IPS DF 4.7 (cell line): ENCODE results near the gene LRRC4C.
"Not testable (repeated sequence)": the region's sequence is repeated elsewhere in the genome, so short reads cannot be mapped to it uniquely, and the experiment has no call there.

Source experiments
- DNase-seq: peaks from one replicate; pipeline ENCODE4 v3.0.0-alpha.2; 2013; ENCODE audit warnings: low spot score; ENCODE audit errors: extremely low read depth

Gene LRRC4C

DNA sequence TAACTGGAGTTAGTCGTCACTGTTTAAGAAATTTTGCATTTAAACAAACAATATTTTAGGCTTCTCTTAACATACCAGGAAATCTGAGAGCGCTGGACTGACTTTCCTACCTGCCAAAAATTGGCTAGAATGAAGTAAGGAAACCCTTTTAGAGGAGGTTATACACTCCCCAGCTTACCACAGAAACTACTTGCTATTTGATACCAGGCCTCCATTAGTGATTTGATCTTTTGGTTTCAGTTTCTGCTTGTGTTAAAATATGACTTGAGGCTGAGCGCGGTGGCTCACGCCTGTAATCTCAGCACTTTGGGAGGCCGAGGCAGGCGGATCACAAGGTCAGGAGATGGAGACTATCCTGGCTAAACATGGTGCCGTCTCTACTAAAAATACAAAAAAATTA lies 419.9 kb downstream of the LRRC4C start:
- DNase-seq = no peak

DNA sequence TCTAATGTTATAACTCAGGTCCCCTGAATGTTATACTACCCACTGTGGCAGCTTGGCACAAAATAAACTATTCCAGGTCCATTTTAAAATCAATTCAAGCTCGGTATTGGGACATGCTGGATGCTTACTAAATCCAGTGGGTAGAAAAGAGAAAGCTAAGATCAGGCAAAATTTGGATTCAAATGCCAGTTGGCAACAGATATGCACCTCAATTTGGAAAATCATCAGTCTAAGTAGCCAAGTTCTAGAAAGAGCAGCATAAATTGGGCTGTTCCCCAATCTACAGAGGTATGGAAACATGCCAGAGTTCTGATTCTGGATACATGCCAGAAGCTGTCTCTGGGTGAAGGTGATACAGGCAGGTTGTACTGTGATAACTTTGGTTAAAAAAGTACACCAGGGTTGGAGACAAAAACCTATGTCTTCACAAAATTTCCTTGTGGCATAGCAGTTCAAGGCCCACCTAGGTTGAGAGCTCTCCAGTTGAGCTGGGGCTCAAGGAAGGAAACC lies 427.8 kb downstream of the LRRC4C start:
- DNase-seq = no peak

DNA sequence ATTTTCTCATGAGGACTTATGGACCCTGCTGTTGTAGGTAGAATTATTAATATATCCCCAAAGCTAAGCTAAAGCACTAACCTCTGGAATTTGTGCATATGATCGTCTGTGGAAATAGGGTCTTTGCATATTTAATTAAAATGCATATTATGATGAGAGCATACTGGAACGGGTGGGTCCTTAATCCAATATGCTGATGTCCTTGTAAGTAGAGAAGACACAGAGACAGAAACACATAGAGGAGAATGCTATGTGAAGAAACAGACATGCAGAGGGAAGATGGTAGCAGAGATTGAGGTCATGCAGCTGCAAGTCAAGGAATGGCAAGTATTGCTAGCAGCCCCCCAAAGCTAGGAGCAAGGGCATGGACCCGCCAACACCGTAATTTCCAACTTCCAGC lies 439.2 kb downstream of the LRRC4C start:
- no peak for DNase-seq

DNA sequence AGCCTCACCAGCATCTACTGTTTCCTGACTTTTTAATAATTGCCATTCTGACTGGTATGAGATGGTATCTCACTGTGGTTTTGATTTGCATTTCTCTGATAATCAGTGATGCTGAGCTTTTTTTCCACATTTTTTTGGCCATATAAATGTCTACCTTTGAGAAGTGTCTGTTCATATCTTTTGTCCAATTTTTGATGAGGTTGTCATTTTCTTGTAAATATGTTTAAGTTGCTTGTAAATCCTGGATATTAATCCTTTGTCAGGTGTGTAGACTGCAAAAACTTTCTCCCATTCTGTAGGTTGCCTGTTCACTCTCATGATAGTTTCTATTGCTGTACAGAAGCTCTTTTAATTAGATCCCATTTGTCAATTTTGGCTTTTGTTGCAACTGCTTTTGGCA lies 439.8 kb downstream of the LRRC4C start:
- DNase-seq = not testable (repeated sequence)

DNA sequence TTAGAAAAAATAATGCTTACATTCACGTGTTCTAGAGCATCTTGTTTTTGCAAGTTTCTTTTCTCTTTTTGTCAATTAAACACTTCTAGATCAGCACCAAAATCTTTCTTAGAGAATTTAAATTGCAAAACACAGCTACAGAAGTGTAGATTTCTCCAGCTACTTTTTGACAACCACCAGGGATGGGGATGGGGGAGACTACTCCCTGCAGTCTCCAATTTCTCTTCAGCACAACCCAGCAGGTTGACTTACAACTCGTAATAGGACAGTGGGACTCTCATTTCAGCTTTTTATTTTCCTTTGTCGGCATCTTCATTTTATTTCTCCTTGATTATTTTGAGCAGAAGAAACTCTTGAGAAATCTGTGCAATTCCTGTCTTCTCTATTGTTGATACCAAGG lies 441.2 kb downstream of the LRRC4C start:
- DNase-seq = peak; percentile 7

DNA sequence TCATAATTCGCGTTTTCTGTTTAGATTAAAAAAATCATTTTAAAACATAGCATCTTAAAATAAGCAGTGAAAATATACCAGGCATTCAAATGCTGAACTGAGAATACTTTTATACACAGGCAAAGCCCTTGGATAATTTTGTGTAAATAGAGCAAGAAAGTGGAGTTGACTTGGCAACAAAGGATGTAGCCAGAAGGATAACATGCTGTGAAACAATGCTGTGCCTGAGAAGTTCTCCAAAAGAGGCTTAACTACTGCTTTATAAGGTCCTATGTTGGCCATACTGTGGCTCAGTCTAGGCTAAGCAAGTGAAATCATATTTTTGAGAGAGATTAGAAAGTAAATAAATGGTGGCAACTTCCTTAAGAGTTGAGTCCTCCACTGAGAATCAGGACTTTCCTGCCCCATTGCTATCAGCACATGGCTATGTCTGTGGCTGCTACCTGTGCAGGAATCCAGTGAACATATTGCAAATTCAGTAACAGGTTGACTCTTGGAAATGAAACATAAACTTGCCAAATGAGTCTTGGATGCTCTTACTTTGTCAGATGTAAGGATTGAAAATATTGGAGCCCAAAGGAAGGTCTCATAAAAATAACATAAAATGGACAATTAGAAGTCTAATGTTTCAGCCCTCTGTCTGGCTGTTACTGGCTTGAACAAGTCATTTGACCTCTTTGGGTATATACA lies 448.9 kb downstream of the LRRC4C start:
- no peak for DNase-seq

DNA sequence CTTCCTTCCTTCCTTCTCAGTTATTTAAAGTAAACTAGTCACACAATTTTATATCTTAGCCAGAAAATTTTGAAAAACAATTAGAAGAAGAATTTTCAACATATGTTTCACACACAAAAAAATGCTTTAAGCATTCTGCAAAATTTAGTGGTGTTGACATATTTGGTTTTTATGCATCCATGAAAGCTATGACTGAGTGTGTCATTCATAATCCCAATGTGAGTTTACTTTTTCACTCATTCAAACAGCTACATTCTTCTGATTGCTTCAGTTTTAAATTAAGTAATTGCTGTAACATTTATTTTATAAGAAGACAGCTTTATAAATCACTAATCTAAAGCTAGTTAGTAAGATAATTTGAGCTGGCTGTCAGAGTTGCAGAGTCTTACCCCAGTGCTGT lies 453.5 kb downstream of the LRRC4C start:
- DNase-seq = no peak

DNA sequence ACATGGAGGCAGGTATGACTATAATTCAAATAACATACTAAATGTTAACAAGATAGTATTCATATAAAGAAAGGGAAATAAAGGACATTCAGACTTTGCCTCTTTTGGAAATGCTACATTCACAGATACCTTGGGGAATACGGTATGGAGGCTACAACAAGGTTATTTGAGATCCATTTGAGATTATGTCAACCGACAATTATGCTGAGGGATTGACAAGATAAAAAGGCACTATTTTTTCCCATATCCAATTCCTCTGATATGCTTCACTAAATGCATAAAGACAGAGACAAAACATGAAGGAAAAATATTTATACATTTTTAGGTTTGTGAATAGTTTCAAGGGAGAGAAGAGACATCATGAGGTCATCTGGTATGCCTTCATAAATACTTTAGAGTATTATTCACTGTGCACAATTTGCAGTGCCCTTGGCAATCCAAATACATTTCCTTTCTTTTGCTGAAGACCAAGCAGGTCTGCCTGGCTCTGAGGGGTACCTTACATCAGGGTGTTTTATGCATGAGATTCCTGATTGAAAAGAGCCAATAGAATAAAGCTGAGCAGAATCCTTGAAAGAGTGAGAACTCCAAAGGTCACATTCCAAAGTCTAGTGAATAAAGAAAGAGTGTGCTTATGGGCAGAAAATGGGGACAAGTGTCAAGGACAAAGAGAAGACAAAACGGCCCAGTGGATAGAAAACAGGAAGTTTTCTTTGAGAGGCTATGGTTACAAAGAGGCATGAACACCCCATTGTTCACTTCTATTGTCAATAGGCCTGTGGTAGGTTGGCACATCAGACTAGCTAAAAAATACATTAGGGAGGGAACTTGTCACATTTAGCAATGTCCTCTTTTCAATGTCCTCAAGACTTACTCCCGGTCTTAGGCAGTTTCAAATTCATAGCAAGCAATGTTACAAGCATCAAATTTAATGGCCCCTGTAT lies 455.8 kb downstream of the LRRC4C start:
- DNase-seq = no peak

DNA sequence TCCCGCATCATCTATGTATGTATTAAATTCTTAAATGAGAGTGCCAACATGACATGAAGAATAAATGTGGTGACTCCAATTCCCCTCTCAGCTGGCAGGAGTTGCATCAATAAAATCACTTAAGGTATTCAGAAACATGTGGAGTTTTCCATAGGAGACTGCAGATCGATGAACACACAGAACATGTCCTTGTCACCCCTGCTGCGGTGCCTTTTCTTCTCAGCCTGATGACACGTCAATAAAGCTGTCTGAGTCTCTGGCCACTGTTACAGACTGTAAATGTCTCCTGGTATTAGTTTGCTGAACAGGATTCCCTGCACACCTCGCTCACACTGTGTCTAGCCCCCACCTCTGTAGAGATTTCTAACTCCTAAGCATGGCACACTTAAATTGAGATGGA lies 460.5 kb downstream of the LRRC4C start:
- DNase-seq = no peak

DNA sequence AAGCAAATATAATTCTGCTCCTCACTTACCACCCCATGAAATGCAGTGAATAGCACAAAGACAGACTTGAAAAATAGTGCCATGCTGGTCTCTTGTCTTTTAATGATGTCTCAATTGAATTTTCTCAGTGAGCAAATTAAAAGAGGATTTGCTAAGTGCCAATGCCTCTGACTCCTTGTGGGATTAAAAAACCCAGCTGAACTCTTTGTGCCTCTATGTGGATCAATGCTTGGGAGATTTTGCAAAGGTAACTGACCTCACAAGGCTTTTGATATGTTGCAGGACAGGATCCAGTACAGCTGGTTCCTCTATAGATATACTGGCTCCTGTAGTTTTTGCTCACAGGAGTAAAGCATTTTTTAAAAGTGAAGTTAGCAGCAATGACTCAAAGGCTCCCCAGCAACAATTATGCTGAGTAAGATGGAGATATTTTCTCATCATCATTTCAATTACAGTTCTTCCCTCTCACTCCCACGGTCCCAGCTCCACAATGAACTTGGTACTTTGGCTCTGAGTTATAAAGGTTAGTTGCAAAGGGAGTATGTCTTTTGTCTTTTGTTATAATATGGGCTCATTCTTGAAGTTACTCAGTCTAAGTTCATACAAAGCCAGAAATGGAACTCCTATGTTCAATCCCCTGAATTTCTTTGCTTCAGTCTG lies 471.5 kb downstream of the LRRC4C start:
- no peak for DNase-seq

DNA sequence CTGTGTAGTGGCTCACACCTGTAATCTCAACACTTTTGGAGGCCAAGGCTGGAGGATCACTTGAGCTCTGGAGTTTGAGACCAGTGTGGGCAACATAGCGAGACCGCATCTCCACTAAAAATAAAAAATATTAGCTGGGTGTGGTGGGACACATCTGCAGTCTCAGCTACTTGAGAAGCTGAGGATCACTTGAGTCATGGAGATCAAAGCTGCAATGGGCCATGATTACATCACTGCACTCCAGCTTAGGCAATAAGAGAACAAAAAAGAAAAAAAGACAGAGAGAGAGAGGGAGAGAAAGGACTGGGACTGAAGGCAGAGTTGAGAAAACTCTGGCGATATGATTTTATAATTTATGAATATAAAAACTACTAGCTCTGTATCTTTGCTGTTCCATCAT lies 473.1 kb downstream of the LRRC4C start:
- no peak for DNase-seq

DNA sequence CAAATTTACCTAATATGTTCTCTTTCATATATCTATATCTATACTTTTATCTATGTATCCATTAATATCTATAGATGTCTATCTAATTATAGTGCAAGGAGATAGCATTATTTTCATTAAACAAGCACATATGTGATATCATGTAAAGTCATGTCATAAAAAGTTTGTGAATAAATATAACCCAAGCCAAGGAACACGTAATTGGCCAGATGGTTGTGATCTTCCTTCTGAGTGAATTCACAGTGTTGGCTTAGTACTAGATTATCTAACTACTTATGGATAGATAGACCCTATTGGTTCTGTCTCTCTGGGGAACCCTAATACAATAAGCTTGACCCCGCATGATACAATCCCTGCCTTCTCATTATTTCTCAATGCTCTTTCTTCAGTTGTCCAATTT lies 484.4 kb downstream of the LRRC4C start:
- no peak for DNase-seq

DNA sequence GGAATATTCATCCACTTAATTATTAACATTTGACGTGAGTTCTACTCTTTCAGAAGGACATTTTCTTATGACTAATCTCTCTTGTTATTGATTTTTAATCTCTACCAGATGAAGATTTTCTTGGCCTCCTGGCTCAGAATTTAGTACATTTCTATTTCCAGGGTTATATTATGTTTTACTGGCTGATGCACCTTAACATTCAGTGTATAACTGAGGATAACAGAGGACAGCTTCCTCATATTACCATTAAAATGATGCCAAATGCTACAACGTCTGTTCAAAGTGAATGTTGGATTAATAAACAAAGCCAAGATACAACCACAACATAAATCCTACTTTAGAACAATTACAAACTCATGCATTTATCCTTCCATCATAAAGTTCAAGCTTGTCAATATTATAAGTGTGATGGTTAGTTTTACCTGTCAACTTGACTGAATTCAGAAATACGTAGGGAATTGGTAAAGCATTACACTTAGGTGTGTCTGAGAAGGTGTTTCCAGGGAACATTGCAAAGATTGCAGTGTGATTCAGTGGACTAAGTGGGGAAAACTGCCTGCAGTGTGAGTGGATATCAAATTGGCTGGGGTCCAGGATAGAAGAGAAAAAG lies 485.2 kb downstream of the LRRC4C start:
- no peak for DNase-seq

DNA sequence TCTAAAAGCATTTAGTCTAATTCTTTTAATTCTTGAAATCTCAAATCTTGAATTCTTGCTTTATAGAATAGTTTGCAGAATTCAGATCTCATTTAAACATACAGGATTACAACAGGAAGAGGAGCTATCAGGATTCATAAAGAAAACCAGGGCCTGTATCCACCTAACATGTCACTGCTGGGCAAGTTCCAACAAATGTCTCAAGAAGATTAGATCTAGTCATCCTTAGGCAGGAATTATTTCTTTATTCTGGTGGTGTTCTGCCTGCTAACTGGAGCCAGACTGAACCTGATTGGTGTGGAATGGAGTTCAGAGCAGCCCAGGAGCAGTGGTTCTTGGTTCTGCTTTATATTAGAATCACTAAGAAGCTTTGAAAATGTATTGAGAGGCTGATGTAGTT lies 500.7 kb downstream of the LRRC4C start:
- no peak for DNase-seq

DNA sequence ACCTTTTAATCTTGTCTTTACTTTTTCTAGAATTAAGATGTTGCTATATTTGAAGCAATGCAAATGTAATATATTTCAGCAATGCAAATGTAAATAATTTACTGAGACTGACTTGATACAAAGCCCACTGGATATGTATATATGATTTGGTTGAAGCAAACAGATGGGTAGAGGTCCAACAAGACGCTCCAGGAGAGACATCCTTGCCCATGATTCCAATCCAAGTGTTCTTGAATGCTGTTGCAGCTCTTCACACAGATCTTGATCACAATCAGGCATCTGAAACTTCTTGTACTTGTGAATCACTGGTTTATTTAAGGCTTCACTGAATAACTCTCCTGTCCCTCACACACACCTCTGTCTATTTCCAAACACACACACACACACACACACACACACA lies 507.0 kb downstream of the LRRC4C start:
- DNase-seq = no peak

DNA sequence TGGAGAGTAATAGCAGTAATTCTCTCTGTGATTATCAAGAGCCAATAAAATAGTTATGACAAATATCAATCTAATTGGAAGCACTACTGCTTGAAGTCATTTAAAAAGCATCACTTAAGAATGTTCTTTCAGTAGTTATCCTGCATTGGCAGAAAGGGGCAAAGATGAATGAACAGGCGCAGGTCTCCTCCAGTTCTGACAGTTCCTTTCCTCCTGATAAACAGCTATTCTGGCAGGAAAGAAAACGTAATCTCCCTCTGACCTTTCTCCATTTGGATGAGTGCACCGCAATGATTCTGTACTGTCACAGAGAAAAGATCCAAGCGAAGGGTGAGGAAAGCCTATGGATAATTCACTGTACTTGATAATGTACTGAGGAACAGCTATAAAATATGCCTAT lies 521.5 kb downstream of the LRRC4C start:
- DNase-seq = no peak

DNA sequence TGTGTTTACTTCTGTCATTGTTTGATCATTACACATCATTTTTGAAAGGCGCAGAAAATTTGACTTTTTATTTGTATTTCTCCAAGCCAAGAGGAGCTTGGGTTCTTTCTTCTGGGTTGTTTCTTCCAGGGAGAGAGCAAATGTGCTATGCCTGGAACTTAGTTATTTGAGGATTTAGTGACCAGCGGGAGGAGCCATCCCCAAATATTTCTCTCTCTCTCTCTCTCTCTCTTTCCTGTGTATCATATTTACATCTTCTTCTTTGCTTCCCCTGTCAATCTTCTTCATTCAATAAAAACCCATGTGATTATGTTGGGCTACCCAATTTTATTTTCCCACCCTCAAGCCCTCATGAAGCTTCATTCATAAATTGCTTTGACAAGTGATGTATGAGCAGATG lies 534.5 kb downstream of the LRRC4C start:
- no peak for DNase-seq

DNA sequence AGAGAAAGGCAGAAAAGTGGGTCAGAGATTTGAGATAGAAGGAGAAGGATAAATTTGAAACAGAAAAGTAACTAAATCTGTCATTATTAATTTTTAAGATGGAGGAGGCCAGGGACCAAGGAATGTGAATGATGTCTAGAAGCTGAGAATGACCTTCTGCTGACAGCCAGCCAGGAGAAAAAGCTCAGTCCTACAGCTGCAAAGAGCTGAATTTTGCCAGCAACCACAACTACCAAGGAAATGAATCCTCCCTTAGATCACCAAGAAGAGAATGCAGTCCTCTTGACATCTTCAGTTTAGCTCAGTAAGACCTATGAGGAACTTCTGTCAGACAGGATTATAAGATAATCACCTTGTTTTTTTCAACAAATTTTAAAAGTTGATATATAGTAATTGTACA lies 538.2 kb downstream of the LRRC4C start:
- DNase-seq = no peak

DNA sequence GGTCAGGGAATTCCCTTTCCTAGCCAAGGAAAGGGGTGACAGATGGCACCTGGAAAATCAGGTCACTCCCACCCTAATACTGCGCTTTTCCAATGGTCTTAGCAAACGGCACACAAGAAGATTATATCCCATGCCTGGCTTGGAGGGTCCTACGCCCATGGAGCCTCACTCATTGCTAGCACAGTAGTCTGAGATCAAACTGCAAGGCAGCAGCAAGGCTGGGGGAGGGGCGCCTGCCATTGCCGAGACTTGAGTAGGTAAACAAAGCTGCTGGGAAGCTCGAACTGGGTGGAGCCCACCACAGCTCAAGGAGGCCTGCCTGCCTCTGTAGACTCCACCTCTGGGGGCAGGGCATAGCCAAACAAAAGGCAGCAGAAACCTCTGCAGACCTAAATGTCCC lies 548.7 kb downstream of the LRRC4C start:
- not testable (repeated sequence) for DNase-seq

DNA sequence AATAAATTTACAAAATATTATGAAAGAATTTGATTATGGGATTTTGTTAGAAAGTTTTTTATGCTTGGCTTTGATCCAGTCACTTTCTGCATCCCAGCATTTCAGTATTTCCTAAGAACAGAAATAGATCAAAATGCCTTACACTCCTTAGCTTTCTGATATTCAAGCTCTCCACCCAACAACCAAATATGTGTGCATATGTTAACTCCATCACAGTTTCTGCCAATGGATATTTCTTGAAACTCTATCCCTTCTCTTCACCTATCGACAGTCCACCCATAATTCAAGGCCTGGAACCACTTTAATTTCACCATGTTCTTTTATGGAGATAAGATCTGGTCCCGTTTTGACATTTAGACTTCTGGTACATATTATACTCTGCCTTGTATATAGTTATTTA lies 565.0 kb downstream of the LRRC4C start:
- no peak for DNase-seq

DNA sequence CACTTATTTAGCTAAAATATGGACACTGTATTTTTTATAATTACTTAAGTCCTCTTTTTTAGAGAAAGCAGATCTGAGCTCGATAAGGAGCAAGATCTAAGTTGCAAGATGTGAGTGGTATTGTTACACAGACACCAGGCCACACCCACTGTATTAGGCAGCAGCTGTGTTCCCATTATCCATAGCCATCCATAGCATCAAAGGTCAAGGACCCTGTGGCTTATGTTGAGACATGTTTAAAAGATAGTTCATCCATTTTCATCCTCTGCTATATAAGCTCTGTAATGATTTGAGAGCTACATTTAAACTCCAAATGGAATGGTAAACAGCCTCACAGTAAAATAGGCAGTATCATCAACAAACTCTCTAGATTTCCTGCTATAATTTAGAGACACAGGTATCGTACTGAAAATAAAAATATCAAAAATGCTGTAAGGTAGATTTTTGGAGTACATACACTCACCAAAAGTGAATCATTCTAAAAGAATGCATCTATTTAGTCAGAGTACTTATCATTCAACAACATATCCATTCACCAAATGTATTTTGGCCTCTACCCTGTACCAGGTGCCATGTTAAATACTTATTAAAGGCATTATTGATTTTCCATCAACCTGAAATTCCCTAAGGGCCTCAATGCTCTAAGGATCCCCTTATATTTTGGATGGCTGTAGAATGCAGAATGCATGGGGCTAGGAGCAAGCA lies 574.0 kb downstream of the LRRC4C start:
- no peak for DNase-seq
